Measurements from ENCODE around the gene DHX35.

Gene DHX35, protein sequence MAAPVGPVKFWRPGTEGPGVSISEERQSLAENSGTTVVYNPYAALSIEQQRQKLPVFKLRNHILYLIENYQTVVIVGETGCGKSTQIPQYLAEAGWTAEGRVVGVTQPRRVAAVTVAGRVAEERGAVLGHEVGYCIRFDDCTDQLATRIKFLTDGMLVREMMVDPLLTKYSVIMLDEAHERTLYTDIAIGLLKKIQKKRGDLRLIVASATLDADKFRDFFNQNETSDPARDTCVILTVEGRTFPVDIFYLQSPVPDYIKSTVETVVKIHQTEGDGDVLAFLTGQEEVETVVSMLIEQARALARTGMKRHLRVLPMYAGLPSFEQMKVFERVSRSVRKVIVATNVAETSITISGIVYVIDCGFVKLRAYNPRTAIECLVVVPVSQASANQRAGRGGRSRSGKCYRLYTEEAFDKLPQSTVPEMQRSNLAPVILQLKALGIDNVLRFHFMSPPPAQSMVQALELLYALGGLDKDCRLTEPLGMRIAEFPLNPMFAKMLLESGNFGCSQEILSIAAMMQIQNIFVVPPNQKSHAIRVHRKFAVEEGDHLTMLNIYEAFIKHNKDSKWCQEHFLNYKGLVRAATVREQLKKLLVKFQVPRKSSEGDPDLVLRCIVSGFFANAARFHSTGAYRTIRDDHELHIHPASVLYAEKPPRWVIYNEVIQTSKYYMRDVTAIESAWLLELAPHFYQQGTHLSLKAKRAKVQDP

DNA sequence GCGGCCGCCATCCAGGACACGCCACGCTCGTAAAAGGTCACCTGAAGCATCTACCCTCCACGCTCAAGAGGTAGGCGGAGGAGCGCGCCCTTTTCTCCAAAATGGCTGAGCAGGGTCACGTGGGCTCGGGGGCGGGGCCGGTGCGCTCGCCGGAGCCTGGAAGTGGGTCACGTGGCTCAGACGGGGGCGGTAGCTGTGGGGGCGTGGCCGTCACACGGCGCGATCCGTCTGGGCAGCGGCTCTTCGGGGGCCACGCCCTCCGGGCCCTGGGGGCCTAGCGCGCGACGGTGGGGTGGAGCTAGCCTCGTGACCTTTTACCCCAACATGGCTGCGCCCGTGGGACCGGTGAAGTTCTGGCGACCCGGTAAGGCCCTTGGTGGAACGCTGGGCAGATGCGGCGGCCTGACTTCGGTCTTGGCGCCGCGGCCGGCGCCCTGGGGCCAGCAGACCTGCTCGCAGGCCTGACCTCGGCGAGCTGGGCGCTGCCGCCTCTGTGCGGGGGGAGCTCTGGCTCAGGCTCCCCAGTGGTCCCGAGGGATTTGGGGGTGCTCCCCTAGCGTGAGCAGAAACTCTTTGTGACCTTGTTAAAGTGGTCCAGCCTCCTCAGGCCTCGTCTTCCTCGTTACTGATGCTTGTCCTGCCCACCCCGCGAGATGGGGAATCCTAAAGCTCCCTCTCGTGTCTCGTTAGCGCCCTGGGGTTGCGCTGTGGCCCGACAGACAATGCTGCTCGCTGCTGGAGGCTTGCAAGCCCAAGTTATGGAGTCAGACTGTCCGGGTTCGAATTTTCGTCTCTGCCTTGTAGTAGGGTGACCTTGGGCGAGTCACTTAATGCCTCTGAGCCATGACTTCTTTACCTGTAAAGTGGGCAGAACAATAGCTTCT is at the start of gene DHX35:
DHX35 (plus strand) TSS at position 301 of the 884 bp plus-strand sequence; CDS start at position 325, 24 bp downstream.
- DNase-seq: peak; percentile 99

- DNase-seq: no peak
These were observed 46.8 kb upstream of the DHX35 start for GRCh38 chr20:38915355-38915754.

DNA sequence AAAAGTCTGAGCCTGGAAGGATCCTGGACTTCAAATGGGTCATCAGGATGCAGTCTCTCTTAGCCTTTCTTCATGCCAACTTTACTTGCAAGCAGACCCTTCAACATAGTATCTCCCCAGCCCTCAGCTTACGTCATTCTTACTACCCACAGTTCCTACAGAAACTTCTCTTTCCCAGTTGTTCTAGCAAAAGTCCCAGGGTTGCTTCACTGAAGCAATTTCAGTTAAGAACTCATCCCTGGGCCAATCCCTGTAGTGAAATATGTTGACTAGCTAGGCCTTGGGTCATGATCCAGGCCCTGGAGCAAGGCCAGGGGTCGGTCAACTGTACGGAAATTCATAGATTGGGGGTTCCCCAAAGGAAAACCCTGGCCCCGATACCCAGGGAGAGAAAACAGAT is 44.5 kb upstream of the DHX35 start:
- no peak for DNase-seq

- DNase-seq: no peak
These were observed 44.0 kb upstream of the DHX35 start for GRCh38 chr20:38918172-38918571.

GRCh38 chr20:38919683-38920082 is 42.5 kb upstream of the DHX35 start:
- DNase-seq: no peak

DNA sequence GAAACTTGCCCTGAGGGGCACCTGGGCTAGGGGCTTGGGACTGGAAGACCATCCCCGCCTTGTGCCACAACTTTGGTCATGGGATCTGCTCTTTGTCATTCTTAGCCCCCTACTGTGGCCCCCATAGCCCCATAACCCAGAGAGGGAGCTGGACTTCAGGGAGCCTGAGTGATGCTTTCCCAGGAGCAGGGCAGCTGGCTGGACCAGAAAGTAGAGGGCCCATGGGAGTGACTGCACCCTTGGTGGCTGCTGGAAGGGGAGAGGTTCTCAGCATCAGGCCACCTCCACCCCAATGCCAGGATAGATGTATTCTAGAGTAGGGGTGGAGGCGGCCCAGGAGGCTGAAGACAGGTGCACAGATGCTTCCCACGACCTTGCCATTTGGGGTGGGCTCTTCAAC is 41.7 kb upstream of the DHX35 start:
- no peak for DNase-seq

DNA sequence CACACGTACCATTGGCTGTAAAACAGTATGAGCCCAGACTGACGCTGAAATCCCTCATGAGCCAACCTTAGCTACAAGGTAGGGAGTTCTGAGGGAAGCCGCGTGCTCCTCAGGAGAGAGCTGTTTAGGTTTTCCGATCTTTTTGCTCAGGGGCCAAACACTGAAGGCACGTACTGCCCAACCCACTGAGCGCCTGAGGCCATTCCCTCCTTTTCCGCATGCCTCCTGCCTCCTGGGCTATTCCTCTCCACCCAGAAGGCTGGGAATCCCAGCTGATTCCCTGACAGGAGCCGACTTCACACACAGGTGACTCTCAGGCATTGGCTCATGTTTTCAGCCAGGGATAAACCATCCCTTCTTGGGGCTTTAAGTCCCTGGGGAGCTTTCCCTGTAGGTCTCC is 41.3 kb upstream of the DHX35 start:
- DNase-seq: no peak

- no peak for DNase-seq
These were observed 37.4 kb upstream of the DHX35 start for GRCh38 chr20:38924718-38925117.

GRCh38 chr20:38926142-38926933 is 35.8 kb upstream of the DHX35 start, which contains the start of gene FAM83D:
Gene FAM83D (plus strand): TSS chr20:38926417. CDS start chr20:38926443, 26 bp downstream.
- peak; percentile 93 for DNase-seq

- DNase-seq: no peak
These were observed 35.1 kb upstream of the DHX35 start for GRCh38 chr20:38926934-38927616.

DNA sequence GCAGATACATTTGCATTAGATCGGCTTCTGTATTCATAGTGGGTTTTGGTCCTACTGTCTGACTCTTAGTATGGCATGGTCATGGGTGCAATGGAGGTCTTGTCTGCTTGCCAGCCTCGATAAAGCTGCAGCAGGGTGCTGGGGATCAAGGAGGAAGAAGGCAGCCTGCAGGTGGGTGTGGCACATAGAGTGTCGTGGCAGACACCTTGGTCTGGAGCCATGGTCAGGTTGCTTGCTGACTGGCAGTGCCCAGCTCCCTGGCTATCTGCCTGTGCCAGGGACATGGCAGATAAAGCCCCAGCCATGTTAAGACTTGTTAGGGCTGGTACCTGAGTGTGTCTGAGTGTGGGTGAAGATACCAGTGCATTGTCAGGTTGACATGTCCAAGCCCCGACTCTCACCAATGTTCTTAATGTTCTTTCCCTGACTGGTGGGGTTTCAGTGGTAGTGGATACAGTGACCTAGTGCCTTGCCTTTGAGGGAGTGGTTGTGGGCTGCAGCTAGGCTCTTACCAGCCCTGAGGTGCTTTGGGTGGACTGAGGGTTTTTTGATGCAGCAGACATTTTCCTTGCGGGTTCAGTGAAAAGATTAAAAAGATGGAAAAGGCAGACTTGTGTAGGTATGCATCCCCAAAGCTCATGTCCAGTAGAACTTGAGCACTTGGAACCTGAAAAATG is 34.1 kb upstream of the DHX35 start:
- no peak for DNase-seq

DNA sequence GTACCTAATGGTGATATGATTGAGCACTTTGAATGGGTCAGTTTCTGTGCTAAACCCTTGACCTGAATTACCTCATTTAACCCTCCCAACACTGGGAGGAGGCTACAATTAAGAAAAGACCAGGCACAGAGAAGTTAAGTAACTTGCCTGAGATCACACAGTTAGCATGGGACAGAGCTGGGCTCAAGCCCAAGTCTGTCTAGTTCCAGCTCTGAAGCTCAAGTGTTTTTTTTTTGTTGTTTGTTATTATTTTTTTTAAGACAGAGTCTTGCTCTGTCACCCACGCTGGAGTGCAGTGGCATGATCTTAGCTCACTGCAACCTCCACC is 31.9 kb upstream of the DHX35 start:
- DNase-seq: no peak

DNA sequence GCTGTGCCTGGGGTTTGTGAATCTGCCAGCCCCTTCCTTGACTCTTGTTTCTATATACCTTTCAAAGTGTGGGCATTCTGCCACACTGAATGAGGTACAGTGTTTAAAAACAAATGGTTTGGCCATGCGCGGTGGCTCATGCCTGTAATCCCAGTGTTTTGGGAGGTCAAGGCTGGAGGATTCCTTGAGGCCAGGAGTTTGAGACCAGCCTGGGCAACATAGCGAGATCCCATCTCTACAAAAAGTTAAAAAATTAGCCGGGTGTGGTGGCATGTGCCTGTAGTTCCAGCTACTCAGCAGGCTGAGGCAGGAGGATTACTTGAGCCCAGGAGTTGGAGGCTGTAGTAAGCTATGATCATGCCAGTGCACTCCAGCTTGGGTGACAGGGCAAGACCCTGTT is 30.2 kb upstream of the DHX35 start:
- no peak for DNase-seq

DNA sequence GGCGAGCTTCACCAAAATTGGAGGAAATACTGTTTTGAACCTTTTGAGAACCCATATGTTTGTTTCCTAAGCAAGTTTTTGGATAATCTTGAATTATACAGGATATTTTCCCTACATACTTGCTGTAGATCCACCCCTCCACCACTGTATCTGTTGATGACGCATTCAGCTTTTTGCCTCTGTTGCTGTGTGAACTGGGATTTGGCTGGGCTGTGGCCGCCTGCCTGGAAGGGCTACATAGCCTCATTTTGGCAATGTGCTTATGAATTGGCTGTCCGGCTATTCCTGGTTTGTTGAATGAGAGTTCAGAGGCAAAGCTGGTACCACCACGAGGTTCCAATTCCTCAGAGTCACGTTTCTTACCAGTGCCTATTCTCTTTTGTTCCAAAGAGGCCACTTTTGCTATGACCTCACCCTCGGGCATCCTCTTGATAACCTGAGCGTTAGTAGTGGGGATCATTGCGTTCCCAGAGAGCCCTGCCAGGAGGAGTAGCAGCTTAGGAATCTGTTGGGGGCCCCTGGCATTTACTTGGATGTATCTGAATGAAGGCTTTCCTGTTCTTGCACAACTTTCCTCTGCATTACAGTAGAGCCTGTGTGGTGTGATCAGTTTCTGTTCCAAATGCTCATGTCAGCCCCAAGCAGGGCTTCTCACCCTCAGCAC is 29.6 kb upstream of the DHX35 start:
- DNase-seq: no peak

DNA sequence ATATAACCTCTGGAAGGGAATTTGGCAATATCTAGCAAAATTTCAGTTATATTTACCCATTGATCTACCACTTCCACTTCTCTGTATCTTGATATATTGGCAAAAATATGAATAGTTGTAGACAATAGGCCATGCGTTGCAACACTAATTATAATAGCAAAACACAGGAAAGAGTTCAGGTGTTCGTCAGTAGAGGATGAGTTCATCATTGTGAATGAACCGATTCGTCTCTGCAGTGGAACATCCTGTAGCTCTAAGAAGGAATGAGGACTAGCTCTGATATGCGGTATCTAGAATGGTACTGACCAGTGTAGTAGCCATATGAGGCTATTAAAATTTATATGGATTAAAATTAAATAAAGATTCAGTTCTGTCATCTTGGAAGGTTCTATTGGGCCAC is 27.6 kb upstream of the DHX35 start:
- no peak for DNase-seq

GRCh38 chr20:38935285-38935684 is 26.9 kb upstream of the DHX35 start:
- no peak for DNase-seq

DNA sequence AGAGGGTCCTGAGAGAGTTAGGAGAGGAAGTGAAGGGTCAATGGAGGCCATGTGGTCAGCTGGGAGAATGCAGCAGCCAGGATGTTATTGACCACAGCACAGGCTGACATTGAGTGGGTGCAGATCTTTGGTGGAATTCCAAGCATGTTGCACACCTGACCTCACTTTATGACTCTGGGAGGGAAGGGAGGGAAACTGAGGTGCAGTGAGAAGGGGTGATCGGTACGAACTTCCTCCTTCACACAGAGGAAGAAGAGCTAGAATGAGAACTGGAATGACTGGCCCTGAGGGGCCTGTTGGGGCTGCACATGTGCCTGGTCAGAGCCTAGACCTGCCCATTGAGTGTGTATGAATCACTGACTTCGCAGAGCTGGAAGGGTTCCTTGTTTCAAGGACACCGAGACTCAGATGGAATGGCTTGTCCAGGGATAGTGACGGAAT is 26.2 kb upstream of the DHX35 start:
- DNase-seq: no peak

- DNase-seq: no peak
These were observed 25.1 kb upstream of the DHX35 start for GRCh38 chr20:38937000-38937399.

DNA sequence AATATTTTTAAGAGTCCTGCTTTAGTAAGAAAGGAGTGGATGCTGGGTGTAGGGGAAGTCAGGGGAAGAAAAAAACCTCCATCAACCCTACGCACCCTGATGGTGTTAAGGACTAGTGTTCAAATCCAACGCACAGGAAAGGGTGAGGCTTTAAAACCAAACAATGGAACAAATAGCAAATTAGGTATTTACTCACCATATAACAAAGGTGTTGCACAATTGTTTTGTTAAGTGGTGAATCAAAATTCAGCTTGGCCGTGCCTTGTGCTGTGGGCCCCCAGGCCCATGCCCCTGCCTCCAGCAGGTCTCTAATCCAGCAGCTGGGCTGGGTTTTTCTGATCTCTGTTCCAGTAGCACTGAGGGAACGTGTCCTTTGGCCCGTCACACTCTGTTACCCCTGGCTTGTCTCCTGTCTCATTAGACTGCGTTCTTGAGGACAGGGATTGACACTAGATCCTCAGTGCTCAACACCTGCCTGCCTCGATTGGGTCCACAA is 24.1 kb upstream of the DHX35 start:
- no peak for DNase-seq

DNA sequence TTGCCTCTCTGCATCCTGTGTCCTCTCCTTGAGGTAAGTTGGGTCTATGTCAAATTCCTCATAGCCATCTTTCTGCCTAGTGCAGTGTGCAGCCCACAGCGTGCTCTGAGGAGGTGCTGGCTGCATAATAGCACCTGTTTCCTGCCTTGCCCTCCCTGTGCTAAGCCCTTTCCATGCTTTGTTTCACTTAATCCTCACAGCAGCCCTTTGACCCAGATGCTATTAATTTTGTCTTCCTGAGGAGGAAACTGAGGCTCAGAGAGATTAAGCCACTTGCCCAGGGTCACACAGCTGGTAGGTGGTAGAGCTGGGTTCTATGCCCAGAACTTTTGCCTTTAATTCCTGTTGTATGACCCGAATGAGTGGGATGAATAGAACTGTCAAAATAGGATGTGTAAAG is 22.5 kb upstream of the DHX35 start:
- no peak for DNase-seq

GRCh38 chr20:38940644-38941043 is 21.5 kb upstream of the DHX35 start:
- no peak for DNase-seq
